PC-9 (cell line): ENCODE results near the gene LYPD3. TPM values are rescaled to one million over a fixed set of nuclear protein-coding genes. Genes with fewer than 3 reads are reported as not detected.

Source experiments
- BruUV-seq: library from RNA; stranded (reverse); fragments of 400-500 nt; replicated peaks from 2 replicates; lab custom pipeline; 2021; lab: Mats Ljungman, UMichigan
- CTCF ChIA-PET: fragments of 300-600 bp; sonication (Branson Sonifier 250); formaldehyde crosslinking; loops from one replicate; lab custom pipeline; 2022; ENCODE audit warnings: antibody characterized with exemption; lab: Charles Lee
- POLR2A ChIA-PET: fragments of 300-600 bp; sonication (Branson Sonifier 250); formaldehyde crosslinking; loops from one replicate; lab custom pipeline; 2022; ENCODE audit warnings: antibody characterized with exemption; ENCODE audit not compliant: unreplicated experiment; lab: Charles Lee
- DNase-seq, 2 experiments: peaks; one replicate each; pipeline versions ENCODE4 v3.0.0 to v3.0.0-alpha.2; 2015 to 2022; ENCODE audit warnings: mixed read lengths in 1 of 2
- H2AFZ ChIP-seq: fragments of 200-600 bp; sonication (generic); 2 replicates; pipeline ENCODE4 v1.8.1; 2017; ENCODE audit warnings: antibody characterized with exemption
- H3F3A ChIP-seq: fragments of 200-600 bp; sonication (generic); 2 replicates; pipeline ENCODE4 v1.8.1; 2017; ENCODE audit warnings: antibody characterized with exemption, mild to moderate bottlenecking, low read depth; ENCODE audit not compliant: insufficient read depth
- H3K27ac ChIP-seq: fragments of 200-600 bp; sonication (generic); 2 replicates; pipeline ENCODE4 v1.6.1; 2016; ENCODE audit warnings: mixed run types
- H3K27me3 ChIP-seq: fragments of 200-600 bp; sonication (generic); 2 replicates; pipeline ENCODE4 v1.6.1; 2016; ENCODE audit warnings: low read depth, mixed run types; ENCODE audit not compliant: insufficient read depth
- H3K36me3 ChIP-seq: fragments of 200-600 bp; sonication (generic); 2 replicates; pipeline ENCODE4 v1.6.1; 2016; ENCODE audit warnings: low read depth, mixed run types
- H3K4me1 ChIP-seq: fragments of 200-600 bp; sonication (generic); replicated peaks from 2 replicates; pipeline ENCODE4 v1.6.1; 2016; ENCODE audit warnings: mixed run types; ENCODE audit not compliant: insufficient read depth
- H3K4me2 ChIP-seq: fragments of 200-600 bp; sonication (generic); 2 replicates; pipeline ENCODE4 v1.6.1; 2017; ENCODE audit warnings: mixed run types
- H3K4me3 ChIP-seq: fragments of 200-600 bp; sonication (generic); 2 replicates; pipeline ENCODE4 v1.6.1; 2016; ENCODE audit warnings: mixed run types
- H3K79me2 ChIP-seq: fragments of 200-600 bp; sonication (generic); 2 replicates; pipeline ENCODE4 v1.6.1; 2017; ENCODE audit warnings: low read depth, mixed run types
- H3K9me2 ChIP-seq: fragments of 200-600 bp; sonication (generic); 2 replicates; pipeline ENCODE4 v1.8.1; 2017; ENCODE audit warnings: mild to moderate bottlenecking; ENCODE audit not compliant: insufficient read depth
- H3K9me3 ChIP-seq: fragments of 200-600 bp; sonication (generic); 2 replicates; pipeline ENCODE4 v1.8.1; 2016; ENCODE audit warnings: low read depth; ENCODE audit not compliant: insufficient read depth
- H4K20me1 ChIP-seq: fragments of 200-600 bp; sonication (generic); 2 replicates; pipeline ENCODE4 v1.8.1; 2017; ENCODE audit not compliant: insufficient read depth
- EZH2 ChIP-seq: fragments of 200-600 bp; sonication (generic); IDR thresholded peaks from 2 replicates; pipeline ENCODE4 v1.8.0; 2017; ENCODE audit warnings: antibody characterized with exemption, low read depth
- intact Hi-C: fragments of 100-400 bp; cut with micrococcal nuclease; formaldehyde crosslinking; loops from one replicate; pipeline ENCODE4 v1.10.0; 2022; ENCODE audit not compliant: unreplicated experiment
- total RNA-seq: library from RNA; stranded (reverse); gene quantifications from 2 replicates; pipeline ENCODE4 v1.2.3, GENCODE V29; 2021
- TF ChIP-seq, protein P1 (sequence below): fragments of 200-600 bp; sonication (generic); conservative IDR thresholded peaks from 2 replicates; pipeline ENCODE4 v1.6.1; 2017; ENCODE audit warnings: mixed run types, antibody characterized with exemption, mild to moderate bottlenecking, moderate library complexity

Gene LYPD3
- total RNA-seq, 1 experiment from 2014 or later: 70.8 TPM

DNA sequence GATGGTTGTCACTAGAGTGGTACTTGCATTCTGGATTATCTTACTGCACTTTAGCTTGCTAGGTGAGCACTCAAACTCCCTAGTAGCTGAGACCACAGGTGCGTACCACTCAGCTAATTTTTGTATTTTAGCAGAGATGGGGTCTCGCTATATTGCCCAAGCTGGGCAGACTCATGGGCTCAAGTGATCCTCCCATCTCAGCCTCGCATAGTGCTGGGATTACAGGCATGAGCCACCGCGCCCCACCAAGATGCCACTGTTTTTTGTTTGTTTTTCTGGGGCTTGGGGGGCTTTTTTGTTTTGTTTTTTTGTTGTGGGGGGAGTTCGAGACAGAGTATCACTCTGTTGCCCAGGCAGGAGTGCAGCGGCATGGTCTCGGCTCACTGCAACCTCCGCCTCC, 17.8 kb downstream of the LYPD3 start:
- Histone ChIP-seq H3K27me3 (no peaks in the 10 kb centered on the region), H3K36me3 (no peaks in the 10 kb centered on the region), H4K20me1 (no peaks in the 10 kb centered on the region), H3K4me2 (no peak overlapping the region), H3K9me3 (no peaks in the 10 kb centered on the region; the same call in 1 of the 2 replicates), H3K4me3 (no peak overlapping the region), H3K79me2 (no peaks in the 10 kb centered on the region), H3K4me1 (peaks cover 6% of the 10 kb centered on the region; the same call in 1 of the 2 replicates), H3K27ac (no peak overlapping the region), H3F3A (peaks cover 7% of the 10 kb centered on the region), H3K9me2 (no peaks in the 10 kb centered on the region), H2AFZ (no peak overlapping the region)
- intact Hi-C loops: loop anchor here (1.0 to 10.0 kb wide), 2 partner anchors 72 to 337 kb away; partner anchors contain the start of gene KCNN4
- ChIA-PET POLR2A (interaction anchor here (0.7 kb wide), 1 partner anchor 13 kb away, joined by 4 read pairs; no protein-coding TSS in a partner anchor), CTCF (interaction anchor here (0.6 to 1.9 kb wide), 7 partner anchors 15 to 362 kb away, joined by 3 to 40 read pairs (median 4); no protein-coding TSS in a partner anchor)
- BruUV-seq: no TSS peak
- DNase-seq: no peak
- TF ChIP-seq, protein P1, sequence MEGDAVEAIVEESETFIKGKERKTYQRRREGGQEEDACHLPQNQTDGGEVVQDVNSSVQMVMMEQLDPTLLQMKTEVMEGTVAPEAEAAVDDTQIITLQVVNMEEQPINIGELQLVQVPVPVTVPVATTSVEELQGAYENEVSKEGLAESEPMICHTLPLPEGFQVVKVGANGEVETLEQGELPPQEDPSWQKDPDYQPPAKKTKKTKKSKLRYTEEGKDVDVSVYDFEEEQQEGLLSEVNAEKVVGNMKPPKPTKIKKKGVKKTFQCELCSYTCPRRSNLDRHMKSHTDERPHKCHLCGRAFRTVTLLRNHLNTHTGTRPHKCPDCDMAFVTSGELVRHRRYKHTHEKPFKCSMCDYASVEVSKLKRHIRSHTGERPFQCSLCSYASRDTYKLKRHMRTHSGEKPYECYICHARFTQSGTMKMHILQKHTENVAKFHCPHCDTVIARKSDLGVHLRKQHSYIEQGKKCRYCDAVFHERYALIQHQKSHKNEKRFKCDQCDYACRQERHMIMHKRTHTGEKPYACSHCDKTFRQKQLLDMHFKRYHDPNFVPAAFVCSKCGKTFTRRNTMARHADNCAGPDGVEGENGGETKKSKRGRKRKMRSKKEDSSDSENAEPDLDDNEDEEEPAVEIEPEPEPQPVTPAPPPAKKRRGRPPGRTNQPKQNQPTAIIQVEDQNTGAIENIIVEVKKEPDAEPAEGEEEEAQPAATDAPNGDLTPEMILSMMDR: no peak
- no peak for TF ChIP-seq EZH2

GRCh38 chr19:43446746-43447489, 18.5 kb downstream of the LYPD3 start:
- H3K36me3 ChIP-seq: no peaks in the 10 kb centered on the region
- no peaks in the 10 kb centered on the region for H3K79me2 ChIP-seq
- intact Hi-C loops: loop anchor here (1.0 to 10.0 kb wide), 2 partner anchors 72 to 338 kb away; partner anchors contain the start of gene KCNN4
- TF ChIP-seq EZH2: no peak
- TF ChIP-seq, protein P1: peak; percentile 94
- ChIA-PET CTCF (interaction anchor here (0.5 to 1.9 kb wide), 10 partner anchors 14 to 363 kb away, joined by 3 to 40 read pairs (median 4); no protein-coding TSS in a partner anchor), POLR2A (interaction anchor here (0.7 kb wide), 1 partner anchor 14 kb away, joined by 4 read pairs; no protein-coding TSS in a partner anchor)
- no TSS peak for BruUV-seq
- H3K9me2 ChIP-seq: no peaks in the 10 kb centered on the region
- peaks cover 11% of the 10 kb centered on the region for H3F3A ChIP-seq
- peak; percentile 67 to 71 for DNase-seq
- no peak overlapping the region for H3K4me3 ChIP-seq
- peaks cover 6% of the 10 kb centered on the region; the same call in 1 of the 2 replicates for H3K4me1 ChIP-seq
- H4K20me1 ChIP-seq: no peaks in the 10 kb centered on the region
- H3K9me3 ChIP-seq: no peaks in the 10 kb centered on the region
- no peak overlapping the region for H3K27ac ChIP-seq
- H2AFZ ChIP-seq: no peak overlapping the region
- peak overlapping the region; percentile 31; the same call in 1 of the 2 replicates for H3K4me2 ChIP-seq
- H3K27me3 ChIP-seq: no peaks in the 10 kb centered on the region

DNA sequence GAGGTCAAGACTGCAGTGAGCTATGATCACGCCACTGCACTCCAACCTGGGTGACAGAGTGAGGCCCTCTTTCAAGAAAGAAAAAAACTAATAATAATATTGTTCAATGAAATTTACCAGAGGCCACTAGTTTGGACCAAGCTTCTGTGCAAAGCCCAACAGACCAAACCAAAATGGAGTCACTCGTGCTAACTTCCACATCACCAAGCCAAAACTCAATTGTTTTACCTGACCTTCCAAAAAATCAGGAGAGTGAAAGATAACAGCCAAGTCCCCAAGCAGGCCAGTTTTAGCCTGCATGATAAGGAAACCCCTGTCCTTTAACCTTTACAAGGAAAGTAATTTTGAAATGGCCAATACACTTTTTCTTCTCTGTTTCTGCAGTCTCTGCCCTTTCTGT, 20.0 kb downstream of the LYPD3 start:
- ChIA-PET CTCF (interaction anchor here (0.6 kb wide), 1 partner anchor 75 kb away, joined by 3 read pairs; no protein-coding TSS in a partner anchor), POLR2A (no interaction called here)
- Histone ChIP-seq H4K20me1 (no peaks in the 10 kb centered on the region), H3K27me3 (no peaks in the 10 kb centered on the region), H3K79me2 (no peaks in the 10 kb centered on the region), H3K4me3 (no peak overlapping the region), H3K27ac (no peak overlapping the region), H2AFZ (no peak overlapping the region), H3F3A (peaks cover 14% of the 10 kb centered on the region), H3K9me2 (no peaks in the 10 kb centered on the region), H3K36me3 (no peaks in the 10 kb centered on the region), H3K4me1 (peaks cover 6% of the 10 kb centered on the region; the same call in 1 of the 2 replicates), H3K9me3 (no peaks in the 10 kb centered on the region), H3K4me2 (no peak overlapping the region)
- intact Hi-C loops: loop anchor here (10.0 kb wide), 1 partner anchor 339 kb away; the partner anchor contains the start of gene KCNN4
- TF ChIP-seq, protein P1: no peak
- TF ChIP-seq EZH2: no peak
- no peak for DNase-seq
- no TSS peak for BruUV-seq
